Measurements from ENCODE around the gene IST1. TPM values are rescaled to one million over a fixed set of nuclear protein-coding genes. Genes with fewer than 3 reads are reported as not detected.
A peak's percentile ranks its signal among the peaks of the same experiment; 100 is the strongest.

IST1 gene
- total and polyA plus RNA-seq, 9 of the 15 experiments (the other 6 are each of a cell fraction or from before 2014, with no cell fraction given) = 135 to 334 (median 188) TPM

GRCh38 chr16:71894921-71895678 is at the start of gene IST1 (continued):
- TF ChIP-seq HBP1 (CRISPR knock-in tag; IDR thresholded peaks at IDR 0.05) (peak; percentile 77; the same call in 1 of the 2 replicates), GMEB1 (CRISPR knock-in tag; IDR thresholded peaks at IDR 0.05) (peak; percentile 93), ZNF592 (IDR thresholded peaks at IDR 0.05) (0 out of 2 replicates have a peak, but pooled peaks have one; percentile 53), NCOA4 (IDR thresholded peaks at IDR 0.05; ENCODE audit: partially characterized antibody) (no peak), CBX1 (IDR thresholded peaks at IDR 0.05; ENCODE audit: low read depth) (peak; percentile 74; the same call in 1 of the 2 replicates), KLF13 (tag; IDR thresholded peaks at IDR 0.05; ENCODE audit: borderline replicate concordance, low read depth) (peak; percentile 38; the same call in 1 of the 2 replicates), ZNF445 (CRISPR knock-in tag; IDR thresholded peaks at IDR 0.05; ENCODE audit: low read depth) (no peak), MYC (IDR thresholded peaks at IDR 0.05; ENCODE audit: low read depth, low read length) (peak; percentile 95), MYC (CRISPR knock-in tag; IDR thresholded peaks at IDR 0.05; ENCODE audit: borderline replicate concordance, low read depth) (peak; percentile 68; the same call in 1 of the 2 replicates), HINFP (tag; conservative IDR thresholded peaks at IDR 0.05; ENCODE audit: low read depth) (peak; percentile 96), TAF15 (IDR thresholded peaks at IDR 0.05; ENCODE audit: low read depth, low read length) (no peak), USF1 (CRISPR knock-in tag; IDR thresholded peaks at IDR 0.05) (peak; percentile 54; the same call in 1 of the 2 replicates), JUN (IDR thresholded peaks at IDR 0.05; ENCODE audit: borderline replicate concordance, low read depth, low read length) (peak; percentile 28; the same call in 1 of the 2 replicates), JUN (CRISPR knock-in tag; IDR thresholded peaks at IDR 0.05; ENCODE audit: borderline replicate concordance) (no peak; the same call in 1 of the 2 replicates), GTF2A2 (tag; IDR thresholded peaks at IDR 0.05) (peak; percentile 60), NFE2 (IDR thresholded peaks at IDR 0.05; ENCODE audit: low read depth) (peak; percentile 39; the same call in 1 of the 2 replicates)

Measured in K562 (cell line).